ENCODE results near the gene LHFPL2.

- TF ChIP-seq POLR2A (IDR thresholded peaks at IDR 0.05) (no peak), EP300 (IDR thresholded peaks at IDR 0.05) (no peak)
These were observed 125.0 kb downstream of the LHFPL2 start for GRCh38 chr5:78523314-78524193.
